Right ventricle myocardium superior (tissue), 1 donor: ENCODE measurements around the gene NARF. TPM values are rescaled to one million over a fixed set of nuclear protein-coding genes. Genes with fewer than 3 reads are reported as not detected.

Source experiments
- ATAC-seq: fragments of 200-7000 bp; cut with Tn5 transposase; one replicate; pipeline ENCODE4 v1.9.1; 2020; ENCODE audit warnings: mild to moderate bottlenecking; ENCODE audit not compliant: poor library complexity
- DNase-seq: peaks from one replicate; pipeline ENCODE4 v3.0.0-alpha.2; 2020
- intact Hi-C: fragments of 100-400 bp; cut with DNase I; formaldehyde crosslinking; loops from one replicate; pipeline ENCODE4 v1.11.2; 2022
- total RNA-seq: library from RNA; stranded (reverse); fragmentation: NEBNext Ultra II Directional; extraction: Animal tissue kit (Norgen Biotek cat#: 25700); gene quantifications from one replicate; pipeline ENCODE4 v1.2.1, GENCODE V29; 2021
- donor health status: DM: no; HTN: yes; CAD: no; lungs with severe emphysema.

NARF gene
- total RNA-seq, 1 donor from 2014 or later = 73.4 TPM

- intact Hi-C loops = no loop called here
- no peak for ATAC-seq
- DNase-seq = no peak
Observed at GRCh38 chr17:82429824-82430223, 28.7 kb upstream of the NARF start.

- intact Hi-C loops = no loop called here
- DNase-seq (no peak), ATAC-seq (no peak)
Observed at GRCh38 chr17:82432017-82432416, 26.5 kb upstream of the NARF start.

GRCh38 chr17:82433560-82434215 lies 24.9 kb upstream of the NARF start:
- DNase-seq (no peak), ATAC-seq (no peak)
- intact Hi-C loops = no loop called here

GRCh38 chr17:82434216-82434565 lies 24.4 kb upstream of the NARF start:
- no peak for ATAC-seq
- intact Hi-C loops = no loop called here
- no peak for DNase-seq

- DNase-seq (no peak), ATAC-seq (no peak)
- intact Hi-C loops = no loop called here
Observed at GRCh38 chr17:82435103-82435502, 23.4 kb upstream of the NARF start.

- no peak for ATAC-seq
- DNase-seq = no peak
- intact Hi-C loops = no loop called here
Observed at GRCh38 chr17:82435601-82436583, 22.6 kb upstream of the NARF start.

DNA sequence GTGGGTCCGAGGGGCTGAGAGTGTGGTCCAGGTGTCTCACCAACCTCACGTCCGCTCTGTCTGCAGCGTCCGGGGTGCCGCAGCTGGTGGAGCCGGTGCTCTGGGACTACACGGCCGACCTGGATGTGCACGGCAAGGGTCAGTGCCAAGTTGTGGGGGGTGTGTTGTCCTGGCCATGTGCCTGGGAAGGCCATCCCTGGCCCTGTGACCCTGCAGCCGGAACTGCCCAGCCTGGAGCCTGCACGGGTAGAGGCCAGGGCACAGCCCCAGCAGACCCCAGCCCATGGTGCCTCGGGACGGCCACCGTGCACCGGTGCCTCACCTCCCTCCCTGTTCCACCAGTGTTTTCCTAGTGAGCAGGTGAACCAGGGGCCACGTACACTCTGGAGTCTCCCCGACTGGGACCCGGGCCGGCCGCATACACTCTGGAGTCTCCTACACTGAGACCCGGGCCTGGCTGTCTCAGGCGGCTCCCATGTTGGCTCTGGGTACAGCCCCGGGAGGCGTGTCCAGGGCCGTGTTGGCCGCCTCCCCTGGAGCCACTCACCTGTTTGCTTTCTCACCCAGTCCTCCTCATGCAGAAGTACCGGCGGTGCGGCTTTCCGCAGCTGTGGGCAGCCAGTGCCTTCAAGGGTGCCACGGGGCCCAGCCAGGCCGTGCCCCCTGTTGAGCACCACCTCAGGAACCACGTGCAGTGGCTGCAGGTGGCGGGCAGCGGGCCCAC lies 21.8 kb upstream of the NARF start:
- intact Hi-C loops = no loop called here
- DNase-seq (no peak), ATAC-seq (no peak)

- ATAC-seq = no peak
- no peak for DNase-seq
- intact Hi-C loops = no loop called here
Observed at GRCh38 chr17:82437325-82437668, 21.2 kb upstream of the NARF start.

DNA sequence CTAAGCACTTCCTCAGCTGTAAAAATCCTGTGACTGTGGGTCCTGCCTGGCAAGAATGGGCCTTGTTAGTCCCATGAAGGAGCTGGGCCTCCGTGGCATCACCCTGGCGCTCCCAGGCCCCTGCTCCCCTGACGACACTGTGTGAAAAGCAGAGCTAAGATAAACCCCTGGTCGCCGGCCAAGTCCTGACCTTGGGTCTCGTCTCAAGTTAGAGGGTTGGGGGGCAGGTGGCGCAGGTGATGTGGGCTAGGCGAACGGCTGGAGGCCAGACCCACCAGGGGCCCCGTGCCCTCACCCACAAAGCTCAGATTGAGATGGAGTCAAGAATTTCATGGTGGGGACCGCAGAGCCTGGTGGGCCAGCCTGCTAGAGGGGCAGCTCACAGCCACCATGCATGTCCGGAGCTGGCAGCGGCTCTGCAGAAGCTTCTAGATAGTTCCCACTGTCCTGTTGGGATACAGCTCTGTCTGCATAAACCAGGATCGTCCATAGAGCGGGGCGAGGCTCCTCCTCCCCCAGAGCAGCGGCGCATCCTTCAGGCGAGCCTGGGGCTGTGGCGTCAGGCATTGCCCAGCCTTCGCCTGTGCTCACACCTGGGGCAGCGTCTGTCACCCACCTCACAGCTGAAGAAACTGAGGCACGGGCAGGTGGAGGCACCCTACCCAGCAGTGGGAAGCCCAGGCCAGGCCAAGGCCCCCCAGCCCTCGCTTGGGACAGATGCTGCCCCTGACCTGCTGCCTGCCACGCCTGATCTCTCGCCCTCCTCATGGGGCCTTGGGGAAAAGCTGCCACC lies 19.9 kb upstream of the NARF start:
- ATAC-seq (no peak), DNase-seq (no peak)
- intact Hi-C loops = no loop called here

- ATAC-seq = no peak
- intact Hi-C loops = no loop called here
- no peak for DNase-seq
Observed at GRCh38 chr17:82439194-82439828, 19.2 kb upstream of the NARF start.

DNA sequence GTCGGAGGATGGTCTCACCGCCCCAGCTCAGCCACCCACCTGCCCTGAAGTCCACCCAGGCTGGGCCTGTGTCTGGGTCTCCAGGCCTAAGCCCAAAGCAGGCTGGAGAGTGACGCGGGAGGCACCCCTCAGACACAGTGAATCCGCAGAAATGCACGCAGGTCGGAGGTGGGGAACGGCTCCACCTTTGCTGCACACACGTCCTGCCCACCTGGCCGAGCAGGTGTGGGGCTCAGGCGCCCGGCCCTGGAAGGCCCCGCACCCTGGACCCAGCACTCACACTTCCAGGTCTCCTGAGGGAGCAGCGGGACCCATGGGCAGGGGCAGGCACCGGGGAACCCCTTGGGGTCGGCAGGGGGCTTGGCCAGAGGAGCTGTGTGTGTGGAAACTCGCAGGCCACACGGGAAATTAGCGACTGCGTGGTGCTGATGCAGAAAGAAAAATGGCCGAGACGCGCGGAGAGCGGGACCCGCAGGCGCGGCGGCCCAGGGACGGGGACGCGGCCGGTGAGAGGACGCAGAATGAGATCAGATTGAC lies 18.6 kb upstream of the NARF start:
- intact Hi-C loops = no loop called here
- DNase-seq = no peak
- ATAC-seq = no peak

DNA sequence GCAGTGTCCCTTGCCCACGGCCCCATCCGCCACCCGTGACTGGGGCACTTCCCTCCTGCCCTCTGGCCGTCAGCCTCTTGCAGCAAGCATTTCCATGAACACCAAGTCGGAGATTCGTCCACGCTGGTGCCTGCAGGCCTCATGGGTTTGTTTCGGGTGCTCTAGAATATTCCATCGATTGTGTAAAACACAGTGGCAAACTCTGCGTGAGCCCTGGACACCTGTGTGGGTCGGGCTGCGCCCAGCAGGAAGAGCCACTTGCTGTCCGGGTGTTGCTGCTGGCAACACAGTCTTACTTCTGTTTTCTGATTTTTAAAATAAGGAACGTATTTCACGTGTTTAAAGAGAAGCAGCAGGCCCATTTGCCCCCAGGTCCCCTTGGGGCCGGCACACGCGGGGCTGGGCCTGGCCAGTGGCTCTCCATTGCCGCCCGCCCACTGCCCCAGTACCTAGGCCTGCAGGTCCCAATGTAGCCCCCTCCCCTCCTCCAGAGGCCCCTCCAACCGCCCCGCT lies 18.0 kb upstream of the NARF start:
- DNase-seq = no peak
- intact Hi-C loops = no loop called here
- ATAC-seq = peak; percentile 16

DNA sequence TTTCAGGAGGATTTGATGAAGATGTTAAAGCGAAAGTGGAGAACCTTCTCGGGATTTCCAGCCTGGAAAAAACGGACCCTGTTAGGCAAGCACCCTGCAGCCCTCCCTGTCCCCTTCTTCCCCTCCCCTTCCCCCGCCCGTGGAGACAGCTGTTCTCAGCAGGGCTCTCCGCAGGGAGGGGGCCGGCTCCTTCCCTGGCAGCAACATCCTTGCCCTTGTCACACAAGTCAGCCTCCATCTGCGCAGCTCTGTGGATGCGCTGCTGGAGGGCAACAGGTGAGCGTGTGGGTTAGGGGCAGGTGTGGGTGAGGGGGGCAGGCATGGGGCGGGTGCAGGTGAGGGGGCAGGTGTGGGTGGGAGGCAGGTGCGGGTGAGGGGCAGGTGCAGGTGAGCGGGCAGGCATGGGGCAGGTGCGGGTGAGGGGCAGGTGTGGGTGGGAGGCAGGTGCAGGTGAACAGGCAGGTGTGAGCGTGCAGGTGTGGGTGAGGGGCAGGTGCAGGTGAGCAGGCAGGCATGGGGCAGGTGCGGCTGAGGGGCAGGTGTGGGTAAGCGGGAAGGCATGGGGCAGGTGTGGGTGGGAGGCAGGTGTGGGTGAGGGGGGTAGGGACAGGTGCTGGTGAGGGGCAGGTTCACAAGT lies 17.4 kb upstream of the NARF start:
- no peak for ATAC-seq
- DNase-seq = peak; percentile 61
- intact Hi-C loops = no loop called here

DNA sequence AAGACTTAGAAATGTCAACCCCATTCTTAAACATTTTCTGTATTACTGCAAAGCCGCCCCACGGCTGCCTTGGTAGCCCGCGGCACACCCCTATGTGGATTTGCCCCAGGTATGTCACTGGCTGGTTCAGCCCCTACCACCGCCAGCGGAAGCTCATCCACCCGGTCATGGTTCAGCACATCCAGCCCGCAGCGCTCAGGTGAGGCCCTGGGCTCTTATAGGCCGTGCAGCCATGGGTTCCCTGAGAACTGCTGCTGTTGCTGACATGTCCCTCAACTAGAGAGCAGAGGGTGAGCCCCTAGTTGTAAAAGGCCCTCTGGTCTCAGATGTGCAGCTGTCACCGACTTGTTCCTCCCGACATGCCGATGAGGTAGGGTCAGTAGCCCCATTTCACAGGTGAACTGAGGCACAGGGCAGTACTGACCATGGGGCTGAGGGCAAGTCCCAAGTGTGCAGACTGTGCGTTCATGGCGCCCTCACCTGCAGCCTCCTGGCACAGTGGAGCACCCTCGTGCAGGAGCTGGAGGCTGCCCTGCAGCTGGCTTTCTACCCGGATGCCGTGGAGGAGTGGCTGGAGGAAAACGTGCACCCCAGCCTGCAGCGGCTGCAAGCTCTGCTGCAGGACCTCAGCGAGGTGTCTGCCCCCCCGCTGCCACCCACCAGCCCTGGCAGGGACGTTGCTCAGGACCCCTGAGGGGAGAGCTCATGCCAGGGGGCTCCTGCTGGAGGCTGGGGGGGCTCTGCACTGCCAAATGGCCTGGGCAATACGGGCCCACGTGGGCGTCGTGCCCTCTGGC lies 16.7 kb upstream of the NARF start:
- ATAC-seq = no peak
- DNase-seq = no peak
- intact Hi-C loops = no loop called here

DNA sequence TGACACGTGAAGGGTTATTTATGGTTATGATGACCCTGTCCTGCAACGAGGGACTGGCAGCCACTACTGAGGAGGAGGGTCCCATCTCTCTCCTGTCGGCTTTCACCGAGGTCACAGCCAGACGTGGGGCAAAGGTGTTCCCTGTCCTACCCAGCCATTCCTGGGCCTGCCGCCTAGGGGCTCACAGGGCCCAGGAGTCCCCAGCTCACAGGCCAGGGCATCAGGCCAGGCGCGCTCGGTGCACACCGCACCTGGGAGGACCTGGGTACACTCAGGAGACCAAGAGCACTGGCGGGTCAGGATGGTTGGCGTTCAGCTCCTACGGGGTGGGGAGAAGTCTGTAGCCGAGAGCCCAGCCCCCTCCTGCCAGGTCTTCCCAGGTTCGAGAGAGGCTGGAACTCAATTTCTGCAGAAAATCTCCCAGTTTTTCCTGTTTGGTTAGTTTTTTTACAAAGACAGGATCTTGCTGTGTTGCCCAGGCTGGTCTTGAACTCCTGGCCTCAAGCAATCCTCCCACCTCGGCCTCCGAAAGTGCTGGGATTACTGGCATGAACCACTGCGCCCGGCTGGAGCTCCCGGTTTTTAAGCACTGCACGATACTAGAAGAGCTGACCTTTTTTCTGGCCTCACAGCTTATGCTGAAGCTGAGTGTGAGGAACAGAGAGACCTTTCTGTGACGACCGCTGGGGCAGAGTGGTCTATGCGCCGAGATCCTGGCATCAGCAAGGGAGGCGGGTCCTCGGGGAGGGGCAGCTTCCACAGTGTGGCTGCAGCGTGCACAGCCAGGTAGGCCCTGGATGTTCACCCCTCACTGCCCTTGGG lies 15.7 kb upstream of the NARF start:
- DNase-seq (no peak), ATAC-seq (no peak)
- intact Hi-C loops = no loop called here
